ENCODE data around the gene SNX32.

SNX32 gene

DNA sequence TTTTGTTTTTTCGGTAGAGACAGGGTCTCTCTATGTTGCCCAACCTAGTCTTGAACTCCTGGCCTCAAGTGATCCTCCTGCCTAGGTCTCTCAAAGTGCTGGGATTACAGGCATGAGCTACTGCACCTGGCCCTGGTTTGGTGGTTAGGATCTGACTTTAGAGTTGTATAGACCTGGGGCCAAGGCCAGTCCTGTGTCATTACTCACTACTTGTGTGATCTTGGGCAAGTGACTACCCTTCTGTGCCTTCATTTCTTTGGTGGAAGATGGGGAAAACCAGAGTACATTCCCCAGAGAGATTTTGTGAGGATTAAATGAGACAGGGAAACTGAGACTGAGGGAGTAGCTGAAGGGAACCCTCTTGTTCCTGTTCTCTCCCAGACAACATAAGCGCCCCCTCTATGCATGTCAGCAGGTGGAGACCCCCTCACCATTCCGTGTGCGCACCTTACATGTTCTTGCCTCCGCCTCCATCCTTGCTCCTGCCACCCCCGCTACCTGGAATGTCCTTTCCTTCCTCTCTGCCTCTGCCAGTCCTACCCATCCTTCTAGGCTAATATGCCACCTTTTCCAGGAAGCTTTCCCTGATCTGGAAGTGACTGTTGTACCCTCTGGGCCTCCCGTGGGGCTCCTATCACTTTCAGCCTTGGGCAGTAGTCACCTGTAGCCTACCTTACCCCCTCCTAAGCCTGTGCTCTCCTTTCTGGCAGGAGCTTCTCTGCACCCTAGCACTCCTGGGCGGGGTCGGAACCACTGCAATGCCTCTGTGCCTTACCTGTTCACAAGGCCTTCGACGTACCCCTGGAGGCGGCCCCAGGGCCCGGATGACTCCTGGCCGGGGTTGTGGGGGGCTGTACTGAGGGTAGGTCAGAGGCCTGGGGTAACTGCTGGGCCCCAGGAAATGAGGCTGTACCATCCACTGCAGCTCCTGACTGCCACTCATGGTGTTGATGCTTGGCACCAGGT is 62.6 kb downstream of the SNX32 start:
- H3K27me3 ChIP-seq (ENCODE audit: insufficient read depth, low read length, poor library complexity, severe bottlenecking) = no peaks in the 10 kb centered on the region
- H3K9me3 ChIP-seq (ENCODE audit: insufficient read depth, low read depth, low read length) = no peaks in the 10 kb centered on the region
- H3K9me2 ChIP-seq (replicated peaks; ENCODE audit: low read depth, low read length) = no peaks in the 10 kb centered on the region
- H3F3A ChIP-seq (ENCODE audit: low read depth) = peaks cover 3% of the 10 kb centered on the region; the same call in 1 of the 2 replicates
- peaks cover 14% of the 10 kb centered on the region for H4K20me1 ChIP-seq (ENCODE audit: insufficient read depth, low read length, poor library complexity, severe bottlenecking)
- TF ChIP-seq EZH2phosphoT487 (IDR thresholded peaks at IDR 0.05; ENCODE audit: borderline replicate concordance) = no peak
- TF ChIP-seq CTCF (conservative IDR thresholded peaks at IDR 0.05; ENCODE audit: low read length) = no peak
- H3K4me3 ChIP-seq (ENCODE audit: low read length, poor library complexity, severe bottlenecking) = no peak overlapping the region
- no peak overlapping the region for H3K4me2 ChIP-seq (ENCODE audit: low read depth, low read length, poor library complexity, severe bottlenecking)
- no peak overlapping the region for H3K9ac ChIP-seq (ENCODE audit: low read depth, low read length, poor library complexity, severe bottlenecking)
- H2AFZ ChIP-seq (ENCODE audit: low read length) = no peak overlapping the region
- H3K79me2 ChIP-seq (ENCODE audit: insufficient read depth, low read length) = peaks cover 19% of the 10 kb centered on the region
- H3K4me1 ChIP-seq (ENCODE audit: insufficient read depth, low read length, poor library complexity, severe bottlenecking) = peaks cover 28% of the 10 kb centered on the region
- no peaks in the 10 kb centered on the region for H3K36me3 ChIP-seq (ENCODE audit: insufficient read depth, low read length)

DNA sequence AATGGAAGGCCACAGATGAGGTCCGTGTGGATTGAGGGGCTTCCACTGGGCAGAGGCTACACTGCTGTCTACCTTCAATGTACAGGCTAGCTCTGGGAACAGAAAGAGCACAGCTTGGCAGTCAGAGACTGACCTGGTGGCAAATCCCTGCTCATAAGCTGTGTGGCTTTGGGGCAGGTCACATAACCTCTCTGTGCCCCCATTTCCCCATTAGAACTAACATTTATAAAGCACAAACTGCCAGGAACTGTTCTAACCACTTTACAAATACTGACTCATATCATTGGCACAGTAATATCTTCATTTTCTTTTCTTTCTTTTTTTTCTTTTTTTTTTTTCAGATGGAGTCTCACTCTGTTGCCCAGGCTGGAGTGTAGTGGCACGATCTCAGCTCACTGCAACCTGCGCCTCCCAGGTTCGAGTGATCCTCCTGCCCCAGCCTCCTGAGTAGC is 63.3 kb downstream of the SNX32 start:
- peaks cover 22% of the 10 kb centered on the region for H3K4me1 ChIP-seq (ENCODE audit: insufficient read depth, low read length, poor library complexity, severe bottlenecking)
- H3K9me3 ChIP-seq (ENCODE audit: insufficient read depth, low read depth, low read length) = no peaks in the 10 kb centered on the region
- peaks cover 3% of the 10 kb centered on the region; the same call in 1 of the 2 replicates for H3F3A ChIP-seq (ENCODE audit: low read depth)
- peaks cover 12% of the 10 kb centered on the region; the same call in 1 of the 2 replicates for H3K79me2 ChIP-seq (ENCODE audit: insufficient read depth, low read length)
- no peaks in the 10 kb centered on the region for H3K36me3 ChIP-seq (ENCODE audit: insufficient read depth, low read length)
- H3K27me3 ChIP-seq (ENCODE audit: insufficient read depth, low read length, poor library complexity, severe bottlenecking) = no peaks in the 10 kb centered on the region
- no peak overlapping the region for H3K9ac ChIP-seq (ENCODE audit: low read depth, low read length, poor library complexity, severe bottlenecking)
- H3K9me2 ChIP-seq (replicated peaks; ENCODE audit: low read depth, low read length) = no peaks in the 10 kb centered on the region
- TF ChIP-seq CTCF (conservative IDR thresholded peaks at IDR 0.05; ENCODE audit: low read length) (no peak), EZH2phosphoT487 (IDR thresholded peaks at IDR 0.05; ENCODE audit: borderline replicate concordance) (no peak)
- no peak overlapping the region for H3K4me2 ChIP-seq (ENCODE audit: low read depth, low read length, poor library complexity, severe bottlenecking)
- H2AFZ ChIP-seq (ENCODE audit: low read length) = no peak overlapping the region
- peaks cover 8% of the 10 kb centered on the region for H4K20me1 ChIP-seq (ENCODE audit: insufficient read depth, low read length, poor library complexity, severe bottlenecking)
- H3K4me3 ChIP-seq (ENCODE audit: low read length, poor library complexity, severe bottlenecking) = no peak overlapping the region

- TF ChIP-seq CTCF (conservative IDR thresholded peaks at IDR 0.05; ENCODE audit: low read length) = no peak
- no peak for TF ChIP-seq EZH2phosphoT487 (IDR thresholded peaks at IDR 0.05; ENCODE audit: borderline replicate concordance)
- Histone ChIP-seq H3K36me3 (ENCODE audit: insufficient read depth, low read length) (no peaks in the 10 kb centered on the region), H3K79me2 (ENCODE audit: insufficient read depth, low read length) (no peaks in the 10 kb centered on the region), H3K9ac (ENCODE audit: low read depth, low read length, poor library complexity, severe bottlenecking) (no peak overlapping the region), H3F3A (ENCODE audit: low read depth) (0 out of 2 replicates have a peak, but pooled peaks cover 3% of the 10 kb centered on the region), H3K27me3 (ENCODE audit: insufficient read depth, low read length, poor library complexity, severe bottlenecking) (no peaks in the 10 kb centered on the region), H2AFZ (ENCODE audit: low read length) (no peak overlapping the region), H3K4me1 (ENCODE audit: insufficient read depth, low read length, poor library complexity, severe bottlenecking) (peaks cover 11% of the 10 kb centered on the region), H3K9me3 (ENCODE audit: insufficient read depth, low read depth, low read length) (no peaks in the 10 kb centered on the region), H3K4me2 (ENCODE audit: low read depth, low read length, poor library complexity, severe bottlenecking) (no peak overlapping the region), H3K9me2 (replicated peaks; ENCODE audit: low read depth, low read length) (no peaks in the 10 kb centered on the region), H3K4me3 (ENCODE audit: low read length, poor library complexity, severe bottlenecking) (no peak overlapping the region), H4K20me1 (ENCODE audit: insufficient read depth, low read length, poor library complexity, severe bottlenecking) (no peaks in the 10 kb centered on the region)
Measured at GRCh38 chr11:65898656-65899355, 65.0 kb downstream of the SNX32 start.
